ENCODE measurements around the gene APPL1. TPM values are rescaled to one million over a fixed set of nuclear protein-coding genes. Genes with fewer than 3 reads are reported as not detected.

APPL1 gene
- total RNA-seq, 1 donor = 69.1 TPM

GRCh38 chr3:57281715-57282114, 54.2 kb downstream of the APPL1 start:
- peak; percentile 32 for DNase-seq (ENCODE audit: low read depth)
- TF ChIP-seq CTCF (IDR thresholded peaks at IDR 0.05; ENCODE audit: insufficient read depth, low read length) = no peak
- H3K4me3 ChIP-seq (ENCODE audit: low read depth, low read length) = no peak overlapping the region

- TF ChIP-seq CTCF (IDR thresholded peaks at IDR 0.05; ENCODE audit: insufficient read depth, low read length) = no peak
- no peak overlapping the region for H3K4me3 ChIP-seq (ENCODE audit: low read depth, low read length)
- DNase-seq (ENCODE audit: low read depth) = no peak
Measured at GRCh38 chr3:57283334-57283733, 55.8 kb downstream of the APPL1 start.

- H3K4me3 ChIP-seq (ENCODE audit: low read depth, low read length) = no peak overlapping the region
- TF ChIP-seq CTCF (IDR thresholded peaks at IDR 0.05; ENCODE audit: insufficient read depth, low read length) = no peak
- DNase-seq (ENCODE audit: low read depth) = no peak
Measured at GRCh38 chr3:57287205-57287604, 59.7 kb downstream of the APPL1 start.

- no peak overlapping the region for H3K4me3 ChIP-seq (ENCODE audit: low read depth, low read length)
- no peak for TF ChIP-seq CTCF (IDR thresholded peaks at IDR 0.05; ENCODE audit: insufficient read depth, low read length)
- no peak for DNase-seq (ENCODE audit: low read depth)
Measured at GRCh38 chr3:57288403-57288802, 60.9 kb downstream of the APPL1 start.

- no peak for DNase-seq (ENCODE audit: low read depth)
- TF ChIP-seq CTCF (IDR thresholded peaks at IDR 0.05; ENCODE audit: insufficient read depth, low read length) = no peak
- H3K4me3 ChIP-seq (ENCODE audit: low read depth, low read length) = no peak within 1 kb of the TSS
Measured at GRCh38 chr3:57292159-57292896, 64.8 kb downstream of the APPL1 start, which contains the start of gene ASB14. ASB14 (minus strand) TSS chr3:57292685; CDS start chr3:57292033, 652 bp downstream.

GRCh38 chr3:57292897-57293526, 65.5 kb downstream of the APPL1 start:
- no peak for DNase-seq (ENCODE audit: low read depth)
- no peak for TF ChIP-seq CTCF (IDR thresholded peaks at IDR 0.05; ENCODE audit: insufficient read depth, low read length)
- no peak overlapping the region for H3K4me3 ChIP-seq (ENCODE audit: low read depth, low read length)
